Caki2 (cell line): Measurements from ENCODE around the gene IGFALS. TPM values are rescaled to one million over a fixed set of nuclear protein-coding genes. Genes with fewer than 3 reads are reported as not detected.

Source experiments
- DNase-seq: peaks from one replicate; pipeline ENCODE4 v3.0.0-alpha.2; 2015; ENCODE audit warnings: low read depth
- in situ Hi-C: cut with HindIII; loops from 2 replicates; pipeline ENCODE4 v1.10.0; 2016; ENCODE audit warnings: low sequenced_read_pairs, low pct_unique_long_range_greater_than_20kb, mixed read lengths
- total RNA-seq: library from RNA; depleted of rRNA; stranded (reverse); fragments of >200 nt; shearing (Covaris generic); gene quantifications from 2 replicates; pipeline ENCODE4 v1.2.3, GENCODE V29; 2014; ENCODE audit warnings: low replicate concordance

The IGFALS gene
- total RNA-seq, 1 experiment from 2014 or later: not detected

- in situ Hi-C loops: no loop called here
- no peak for DNase-seq
Measured at GRCh38 chr16:1760911-1761310, 32.6 kb downstream of the IGFALS start.

GRCh38 chr16:1759511-1759910, 34.0 kb downstream of the IGFALS start:
- in situ Hi-C loops: no loop called here
- no peak for DNase-seq

- in situ Hi-C loops: no loop called here
- DNase-seq: no peak
Measured at GRCh38 chr16:1758923-1759322, 34.6 kb downstream of the IGFALS start.

- DNase-seq: no peak
- in situ Hi-C loops: no loop called here
Measured at GRCh38 chr16:1757714-1758461, 35.6 kb downstream of the IGFALS start.

- in situ Hi-C loops: no loop called here
Measured at GRCh38 chr16:1754204-1754603, 39.3 kb downstream of the IGFALS start.

GRCh38 chr16:1752853-1753252, 40.7 kb downstream of the IGFALS start:
- in situ Hi-C loops: no loop called here
- DNase-seq: no peak

More at GRCh38 chr16:1754204-1754603, 39.3 kb downstream of the IGFALS start:
- DNase-seq: no peak

- DNase-seq: no peak
- in situ Hi-C loops: no loop called here
Measured at GRCh38 chr16:1751946-1752345, 41.6 kb downstream of the IGFALS start.

GRCh38 chr16:1749152-1750117, 44.1 kb downstream of the IGFALS start:
- no peak for DNase-seq
- in situ Hi-C loops: no loop called here

- DNase-seq: no peak
- in situ Hi-C loops: no loop called here
Measured at GRCh38 chr16:1747934-1748333, 45.6 kb downstream of the IGFALS start.

GRCh38 chr16:1746693-1747195, 46.8 kb downstream of the IGFALS start:
- in situ Hi-C loops: no loop called here
- DNase-seq: peak; percentile 50

- DNase-seq: peak; percentile 70
- in situ Hi-C loops: no loop called here
Measured at GRCh38 chr16:1745900-1746692, 47.4 kb downstream of the IGFALS start.

- DNase-seq: peak; percentile 35
- in situ Hi-C loops: no loop called here
Measured at GRCh38 chr16:1745181-1745899, 48.2 kb downstream of the IGFALS start.

GRCh38 chr16:1744338-1744840, 49.1 kb downstream of the IGFALS start:
- DNase-seq: no peak
- in situ Hi-C loops: no loop called here

GRCh38 chr16:1743376-1744337, 49.8 kb downstream of the IGFALS start:
- in situ Hi-C loops: no loop called here
- no peak for DNase-seq

- in situ Hi-C loops: no loop called here
- DNase-seq: no peak
Measured at GRCh38 chr16:1741553-1742165, 51.8 kb downstream of the IGFALS start.
